GM12878 (cell line): ENCODE results near the gene RAPSN. TPM values are rescaled to one million over a fixed set of nuclear protein-coding genes. Genes with fewer than 3 reads are reported as not detected.

Source experiments
- BCL3 ChIP-seq: IDR thresholded peaks from 2 replicates; pipeline ENCODE4 v1.6.1; 2011; ENCODE audit warnings: borderline replicate concordance, low read depth, mild to moderate bottlenecking, moderate library complexity, low read length; ENCODE audit not compliant: insufficient read depth, poor library complexity, severe bottlenecking
- CEBPB ChIP-seq, 2 experiments: fragments of 150-350 bp in 1 of 2; IDR thresholded peaks; 2 replicates each; pipeline ENCODE4 v1.6.1; 2012 to 2014; ENCODE audit warnings: low read depth in 2 of 2, low read length in 2 of 2, borderline replicate concordance in 1 of 2, inconsistent platforms in 1 of 2
- EZH2 ChIP-seq: IDR thresholded peaks from 2 replicates; pipeline ENCODE4 v1.6.1; 2012; ENCODE audit warnings: low read depth, mild to moderate bottlenecking, control low read depth, inconsistent platforms, low read length, borderline replicate concordance; ENCODE audit not compliant: control insufficient read depth
- FOXM1 ChIP-seq: IDR thresholded peaks from 2 replicates; pipeline ENCODE4 v1.6.1; 2012; ENCODE audit warnings: low read depth, mild to moderate bottlenecking, inconsistent platforms, low read length, moderate library complexity
- GATAD2B ChIP-seq: fragments of 450-650 bp; conservative IDR thresholded peaks from 2 replicates; pipeline ENCODE4 v1.6.1; 2017; ENCODE audit warnings: low read depth, mild to moderate bottlenecking, moderate library complexity
- IRF3 ChIP-seq: fragments of 450-650 bp; IDR thresholded peaks from 2 replicates; pipeline ENCODE4 v1.6.1; 2014; ENCODE audit warnings: mild to moderate bottlenecking
- JUND ChIP-seq: IDR thresholded peaks from 2 replicates; pipeline ENCODE4 v1.6.1; 2012; ENCODE audit warnings: low read depth, mild to moderate bottlenecking, low read length, improper control_type of control experiment, moderate library complexity
- KAT2A ChIP-seq: conservative IDR thresholded peaks from 2 replicates; pipeline ENCODE4 v1.6.1; 2011; ENCODE audit warnings: low read depth, low read length; ENCODE audit not compliant: control insufficient read depth
- MTA2 ChIP-seq: fragments of 450-650 bp; IDR thresholded peaks from 2 replicates; pipeline ENCODE4 v1.6.1; 2016; ENCODE audit warnings: low read depth, mild to moderate bottlenecking, moderate library complexity
- MTA3 ChIP-seq: IDR thresholded peaks from 2 replicates; pipeline ENCODE4 v1.6.1; 2012; ENCODE audit warnings: low read length, inconsistent platforms, borderline replicate concordance
- NFYA ChIP-seq: IDR thresholded peaks from 2 replicates; pipeline ENCODE4 v1.6.1; 2011; ENCODE audit warnings: low read depth, mild to moderate bottlenecking, low read length, improper control_type of control experiment, borderline replicate concordance
- POU2F2 ChIP-seq: IDR thresholded peaks from 3 replicates; pipeline ENCODE4 v1.6.1; 2011; ENCODE audit warnings: low read depth, mild to moderate bottlenecking, low read length, borderline replicate concordance
- RB1 ChIP-seq: fragments of 450-650 bp; formaldehyde crosslinking; IDR thresholded peaks from 2 replicates; pipeline ENCODE4 v1.6.1; 2017; ENCODE audit warnings: mild to moderate bottlenecking, borderline replicate concordance
- SIX5 ChIP-seq: IDR thresholded peaks from 2 replicates; pipeline ENCODE4 v1.6.1; 2011; ENCODE audit warnings: mild to moderate bottlenecking, low read depth, low read length, moderate library complexity; ENCODE audit not compliant: severe bottlenecking
- TCF7 ChIP-seq: IDR thresholded peaks from 2 replicates; pipeline ENCODE4 v1.6.1; 2014; ENCODE audit warnings: antibody characterized with exemption, borderline replicate concordance
- ZBTB4 ChIP-seq: fragments of 450-650 bp; formaldehyde crosslinking; IDR thresholded peaks from 2 replicates; pipeline ENCODE4 v1.4.0; 2022; ENCODE audit warnings: mild to moderate bottlenecking, moderate library complexity
- ZNF207 ChIP-seq: fragments of 450-650 bp; IDR thresholded peaks from 2 replicates; pipeline ENCODE4 v1.6.1; 2014; ENCODE audit warnings: antibody characterized with exemption, mild to moderate bottlenecking, borderline replicate concordance
- ZNF274 ChIP-seq: IDR thresholded peaks from one replicate; pipeline ENCODE4 v1.8.0; 2011; ENCODE audit not compliant: insufficient read length, insufficient read depth
- ZZZ3 ChIP-seq: IDR thresholded peaks from 2 replicates; pipeline ENCODE4 v1.6.1; 2011; ENCODE audit warnings: low read depth; ENCODE audit not compliant: control insufficient read depth, insufficient read length
- polyA plus RNA-seq, 11 experiments: library from polyadenylated mRNA; depleted of rRNA in 4 of 11; unstranded in 6 of 11; stranded (reverse) in 5 of 11; fragments of >200 nt; fragmentation: Nextera tagmentation in 4 of 11; fragmentation: Illumina TruSeq in 1 of 11; extraction: Ambion mirVana in 4 of 11; extraction: Trizol in 1 of 11; gene quantifications; 1 replicate in 1 of 11; 2 replicates in 10 of 11; pipeline versions ENCODE4 v1.2.1 to v1.2.3, GENCODE V29; 2011 to 2016; ENCODE audit warnings: inconsistent platforms in 2 of 11, missing spikeins in 2 of 11, low read depth in 1 of 11
- total RNA-seq, 4 experiments: library from RNA; depleted of rRNA in 3 of 4; stranded (reverse); fragments of >200 nt in 3 of 4; fragmentation: Illumina TruSeq in 1 of 4; extraction: Trizol in 1 of 4; gene quantifications; 2 replicates each; pipeline versions ENCODE4 v1.2.1 to v1.2.3, GENCODE V29; 2013 to 2021
- TF ChIP-seq, protein P1 (sequence below): fragments of 450-650 bp; IDR thresholded peaks from 2 replicates; pipeline ENCODE4 v1.6.1; 2018; ENCODE audit warnings: borderline replicate concordance, mild to moderate bottlenecking; ENCODE audit not compliant: partially characterized antibody

Gene RAPSN
- total and polyA plus RNA-seq, 10 of the 15 experiments (the other 5 are each of a cell fraction or from before 2014, with no cell fraction given), result 0.08 to 0.23 (median 0.14) TPM; not detected in 6

DNA sequence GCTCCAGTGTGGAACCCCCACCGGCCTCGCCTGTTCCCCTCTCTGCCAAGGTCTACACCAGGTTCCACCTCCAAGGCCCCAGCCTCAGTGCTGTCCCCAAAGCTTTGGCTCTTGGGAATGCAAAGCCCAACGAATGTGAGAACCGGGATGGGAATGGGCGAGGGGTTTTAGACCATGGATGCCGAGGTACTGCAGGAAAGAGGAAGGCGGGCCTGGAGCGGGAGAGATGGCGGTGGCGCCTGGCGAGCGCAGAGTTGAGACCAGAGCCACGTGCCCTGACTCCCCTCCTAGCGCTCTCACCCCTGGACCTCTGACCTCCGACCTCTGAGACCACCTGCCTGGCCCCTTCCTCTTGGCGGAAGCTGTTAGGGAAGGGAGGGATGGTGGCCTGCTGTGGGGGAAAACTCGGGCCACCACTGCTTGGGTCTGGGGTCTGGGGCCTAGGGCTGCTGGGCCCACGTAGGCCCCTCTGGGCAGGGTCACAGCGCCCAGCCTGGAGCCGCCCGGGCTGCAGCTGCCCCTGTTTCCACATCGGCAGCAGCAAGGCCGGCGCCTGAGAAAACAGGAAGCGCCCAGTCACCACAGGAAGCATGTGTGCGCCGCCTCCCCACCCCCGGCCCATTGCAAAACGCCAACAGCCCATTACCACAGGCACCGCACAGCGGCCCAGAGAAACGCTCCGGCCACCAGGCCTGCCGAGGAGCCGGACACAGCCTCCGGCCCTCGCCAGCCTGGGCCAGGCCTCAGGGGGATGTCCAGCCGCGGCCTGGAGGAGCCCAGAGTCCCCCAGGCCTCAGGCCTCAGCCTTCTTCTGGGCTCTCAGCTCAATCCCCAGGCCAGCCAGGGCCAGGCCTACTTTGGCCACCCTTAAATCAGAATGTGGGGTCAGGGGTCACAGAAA is 54.4 kb downstream of the RAPSN start (continued):
- TF ChIP-seq FOXM1, result no peak
- TF ChIP-seq RB1, result no peak
- no peak for TF ChIP-seq NFYA
- TF ChIP-seq EZH2, result no peak
- peak; percentile 29 for TF ChIP-seq BCL3
- peak; percentile 82 for TF ChIP-seq GATAD2B
- no peak for TF ChIP-seq ZNF274
- TF ChIP-seq ZBTB4, result peak; percentile 63; the same call in 1 of the 2 replicates
- TF ChIP-seq TCF7, result no peak
- TF ChIP-seq, protein P1, sequence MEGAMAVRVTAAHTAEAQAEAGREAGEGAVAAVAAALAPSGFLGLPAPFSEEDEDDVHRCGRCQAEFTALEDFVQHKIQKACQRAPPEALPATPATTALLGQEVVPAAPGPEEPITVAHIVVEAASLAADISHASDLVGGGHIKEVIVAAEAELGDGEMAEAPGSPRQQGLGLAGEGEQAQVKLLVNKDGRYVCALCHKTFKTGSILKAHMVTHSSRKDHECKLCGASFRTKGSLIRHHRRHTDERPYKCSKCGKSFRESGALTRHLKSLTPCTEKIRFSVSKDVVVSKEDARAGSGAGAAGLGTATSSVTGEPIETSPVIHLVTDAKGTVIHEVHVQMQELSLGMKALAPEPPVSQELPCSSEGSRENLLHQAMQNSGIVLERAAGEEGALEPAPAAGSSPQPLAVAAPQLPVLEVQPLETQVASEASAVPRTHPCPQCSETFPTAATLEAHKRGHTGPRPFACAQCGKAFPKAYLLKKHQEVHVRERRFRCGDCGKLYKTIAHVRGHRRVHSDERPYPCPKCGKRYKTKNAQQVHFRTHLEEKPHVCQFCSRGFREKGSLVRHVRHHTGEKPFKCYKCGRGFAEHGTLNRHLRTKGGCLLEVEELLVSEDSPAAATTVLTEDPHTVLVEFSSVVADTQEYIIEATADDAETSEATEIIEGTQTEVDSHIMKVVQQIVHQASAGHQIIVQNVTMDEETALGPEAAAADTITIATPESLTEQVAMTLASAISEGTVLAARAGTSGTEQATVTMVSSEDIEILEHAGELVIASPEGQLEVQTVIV, result peak; percentile 24
- peak; percentile 57; the same call in 1 of the 3 replicates for TF ChIP-seq POU2F2
- TF ChIP-seq JUND, result no peak
- TF ChIP-seq ZNF207, result 0 out of 2 replicates have a peak, but pooled peaks have one; percentile 71
- no peak for TF ChIP-seq MTA3
- TF ChIP-seq ZZZ3, result no peak
- TF ChIP-seq CEBPB (IDR thresholded peaks at IDR 0.05; ENCODE audit: borderline replicate concordance in 1 of 2, low read depth in 2 of 2, low read length in 2 of 2), result no peak
- TF ChIP-seq SIX5, result no peak
- no peak for TF ChIP-seq IRF3
- no peak for TF ChIP-seq KAT2A
- TF ChIP-seq MTA2, result no peak
